WI38 (cell line): ENCODE measurements around the gene KIAA1755.

Experiments used
- H3K4me3 ChIP-seq: 2 replicates; pipeline ENCODE4 v1.5.1; 2011; ENCODE audit warnings: low read depth, mild to moderate bottlenecking, control low read depth, low read length
- CTCF ChIP-seq: IDR thresholded peaks from 2 replicates; pipeline ENCODE4 v1.5.1; 2012; ENCODE audit warnings: low read depth, mild to moderate bottlenecking, control low read depth, low read length

Gene KIAA1755

DNA sequence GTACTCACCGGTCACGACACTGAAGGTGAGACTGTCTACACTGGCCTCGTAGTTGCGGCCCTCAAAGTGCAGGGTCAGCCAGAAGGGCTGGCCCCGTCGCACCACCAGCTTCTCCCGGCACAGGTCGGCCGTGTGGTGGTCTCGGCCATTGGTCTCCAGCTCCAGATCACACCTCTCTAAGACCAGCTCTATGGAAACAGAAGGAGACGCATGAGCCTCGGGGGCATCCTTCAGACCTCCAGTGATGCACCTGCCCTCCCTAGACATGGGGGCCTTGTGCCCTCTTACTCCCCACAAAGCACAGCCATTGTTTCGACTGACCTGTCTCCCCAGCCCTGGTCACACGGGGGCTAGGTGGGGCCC lies 99.1 kb downstream of the KIAA1755 start:
- TF ChIP-seq CTCF: no peak

More for the DNA sequence above, 99.1 kb downstream of the KIAA1755 start:
- no peak overlapping the region for H3K4me3 ChIP-seq
